Thoracic aorta (tissue), 2 donors: ENCODE measurements around the gene COG8. TPM values are rescaled to one million over a fixed set of nuclear protein-coding genes. Genes with fewer than 3 reads are reported as not detected.

Source experiments
- ATAC-seq: fragments of 150-250 bp; one replicate; pipeline ENCODE4 v1.8.0; 2017; ENCODE audit warnings: low read depth; ENCODE audit not compliant: insufficient number of reproducible peaks, low FRiP score
- DNase-seq: peaks from one replicate; pipeline ENCODE4 v3.0.0-alpha.2; 2020; ENCODE audit warnings: low spot score
- H3K27ac ChIP-seq, 2 donors: fragments of 200-600 bp; sonication (generic); 1 replicate in 1 of 2; 2 replicates in 1 of 2; pipeline ENCODE4 v1.5.1; 2016; ENCODE audit warnings: mild to moderate bottlenecking in 2 of 2, moderate library complexity in 2 of 2
- H3K27me3 ChIP-seq: fragments of 200-600 bp; sonication (generic); replicated peaks from 2 replicates; pipeline ENCODE4 v1.6.0; 2016; ENCODE audit warnings: mild to moderate bottlenecking; ENCODE audit not compliant: insufficient read depth
- H3K36me3 ChIP-seq: fragments of 200-600 bp; sonication (generic); one replicate; pipeline ENCODE4 v1.5.1; 2016
- H3K4me1 ChIP-seq, 2 donors: fragments of 200-600 bp; sonication (generic); 1 replicate in 1 of 2; 2 replicates in 1 of 2; pipeline versions ENCODE4 v1.5.1 to v1.6.0; 2016; ENCODE audit warnings: low read depth in 2 of 2, mild to moderate bottlenecking in 1 of 2; ENCODE audit not compliant: control insufficient read depth in 1 of 2
- H3K4me3 ChIP-seq: fragments of 200-600 bp; sonication (generic); 2 replicates; pipeline ENCODE4 v1.5.1; 2016; ENCODE audit warnings: mild to moderate bottlenecking
- H3K9me3 ChIP-seq: fragments of 200-600 bp; sonication (generic); 2 replicates; pipeline ENCODE4 v1.5.1; 2016
- total RNA-seq, 2 donors: library from RNA; depleted of rRNA; stranded (reverse); fragments of >200 nt; gene quantifications; one replicate each; pipeline versions ENCODE4 v1.1.0 to v1.2.3, GENCODE V29; 2016
- TF ChIP-seq, protein P1 (sequence below): fragments of 200-600 bp; sonication (generic); IDR thresholded peaks from one replicate; pipeline ENCODE4 v1.5.1; 2019; ENCODE audit warnings: antibody characterized with exemption

COG8 gene
- total RNA-seq, 2 donors from 2014 or later: 39.4 to 51.0 TPM

DNA sequence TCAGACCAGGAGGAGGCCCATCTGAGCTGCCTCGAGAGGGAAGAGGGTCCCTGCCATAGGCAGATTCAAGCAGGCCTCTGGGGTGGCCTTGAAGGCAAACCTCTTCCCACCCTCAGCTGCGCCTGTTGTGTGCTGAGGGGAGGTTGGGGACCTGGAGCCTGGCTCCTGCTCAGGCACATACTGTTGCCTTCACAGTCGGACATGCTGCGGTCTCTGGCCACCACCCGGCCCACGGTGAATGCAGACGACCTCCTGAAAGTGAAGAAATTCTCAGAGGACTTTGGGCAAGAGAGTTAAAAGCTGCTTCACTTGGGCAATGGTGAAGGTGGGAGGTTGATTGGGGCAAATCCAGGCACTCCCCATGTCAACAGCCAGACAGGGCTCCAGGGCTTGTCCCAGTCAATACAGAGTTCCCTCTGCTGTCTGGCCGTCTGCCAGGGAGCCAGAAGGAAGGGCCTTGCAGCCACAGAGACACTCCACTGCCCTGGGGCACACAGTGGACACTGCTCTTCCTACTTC is 15.3 kb downstream of the COG8 start:
- no peaks in the 10 kb centered on the region for H3K27me3 ChIP-seq
- H3K4me1 ChIP-seq: peaks cover 0 to 31% of the 10 kb centered on the region in 2 donors
- ATAC-seq (no peak), DNase-seq (no peak)
- TF ChIP-seq, protein P1, sequence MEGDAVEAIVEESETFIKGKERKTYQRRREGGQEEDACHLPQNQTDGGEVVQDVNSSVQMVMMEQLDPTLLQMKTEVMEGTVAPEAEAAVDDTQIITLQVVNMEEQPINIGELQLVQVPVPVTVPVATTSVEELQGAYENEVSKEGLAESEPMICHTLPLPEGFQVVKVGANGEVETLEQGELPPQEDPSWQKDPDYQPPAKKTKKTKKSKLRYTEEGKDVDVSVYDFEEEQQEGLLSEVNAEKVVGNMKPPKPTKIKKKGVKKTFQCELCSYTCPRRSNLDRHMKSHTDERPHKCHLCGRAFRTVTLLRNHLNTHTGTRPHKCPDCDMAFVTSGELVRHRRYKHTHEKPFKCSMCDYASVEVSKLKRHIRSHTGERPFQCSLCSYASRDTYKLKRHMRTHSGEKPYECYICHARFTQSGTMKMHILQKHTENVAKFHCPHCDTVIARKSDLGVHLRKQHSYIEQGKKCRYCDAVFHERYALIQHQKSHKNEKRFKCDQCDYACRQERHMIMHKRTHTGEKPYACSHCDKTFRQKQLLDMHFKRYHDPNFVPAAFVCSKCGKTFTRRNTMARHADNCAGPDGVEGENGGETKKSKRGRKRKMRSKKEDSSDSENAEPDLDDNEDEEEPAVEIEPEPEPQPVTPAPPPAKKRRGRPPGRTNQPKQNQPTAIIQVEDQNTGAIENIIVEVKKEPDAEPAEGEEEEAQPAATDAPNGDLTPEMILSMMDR: no peak
- no peak overlapping the region for H3K4me3 ChIP-seq
- H3K27ac ChIP-seq: no peak overlapping the region
- no peaks in the 10 kb centered on the region for H3K9me3 ChIP-seq
- peaks cover 66% of the 10 kb centered on the region for H3K36me3 ChIP-seq

GRCh38 chr16:69323415-69323814 is 15.9 kb downstream of the COG8 start:
- Histone ChIP-seq H3K4me3 (no peak overlapping the region), H3K4me1 (peaks cover 0 to 25% of the 10 kb centered on the region in 2 donors), H3K36me3 (peaks cover 72% of the 10 kb centered on the region), H3K27ac (no peak overlapping the region), H3K9me3 (no peaks in the 10 kb centered on the region), H3K27me3 (no peaks in the 10 kb centered on the region)
- DNase-seq (no peak), ATAC-seq (no peak)
- TF ChIP-seq, protein P1: no peak

DNA sequence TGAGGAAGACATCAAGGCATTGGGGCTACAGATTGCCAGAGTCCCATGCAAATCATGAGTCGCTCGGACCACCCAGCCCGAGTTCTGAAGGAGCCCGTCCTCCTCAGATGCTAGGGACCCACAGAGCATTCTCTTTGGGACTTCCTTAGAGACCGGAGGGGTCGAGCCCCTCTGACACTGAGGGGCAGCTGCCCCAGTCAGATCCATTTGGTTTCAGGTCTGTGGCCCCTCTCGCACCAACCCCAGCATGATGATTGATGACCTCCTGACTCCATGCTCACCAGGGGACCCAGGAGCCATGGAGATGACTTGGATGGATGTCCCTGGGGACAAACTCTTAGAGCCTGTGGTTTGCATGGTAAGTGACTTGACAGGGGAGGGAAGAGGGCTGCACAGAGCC is 17.0 kb downstream of the COG8 start:
- TF ChIP-seq, protein P1: no peak
- Histone ChIP-seq H3K27me3 (no peaks in the 10 kb centered on the region), H3K4me1 (peaks cover 0 to 21% of the 10 kb centered on the region in 2 donors), H3K36me3 (peaks cover 79% of the 10 kb centered on the region), H3K27ac (no peak overlapping the region), H3K9me3 (no peaks in the 10 kb centered on the region), H3K4me3 (no peak overlapping the region)
- no peak for DNase-seq
- ATAC-seq: no peak

DNA sequence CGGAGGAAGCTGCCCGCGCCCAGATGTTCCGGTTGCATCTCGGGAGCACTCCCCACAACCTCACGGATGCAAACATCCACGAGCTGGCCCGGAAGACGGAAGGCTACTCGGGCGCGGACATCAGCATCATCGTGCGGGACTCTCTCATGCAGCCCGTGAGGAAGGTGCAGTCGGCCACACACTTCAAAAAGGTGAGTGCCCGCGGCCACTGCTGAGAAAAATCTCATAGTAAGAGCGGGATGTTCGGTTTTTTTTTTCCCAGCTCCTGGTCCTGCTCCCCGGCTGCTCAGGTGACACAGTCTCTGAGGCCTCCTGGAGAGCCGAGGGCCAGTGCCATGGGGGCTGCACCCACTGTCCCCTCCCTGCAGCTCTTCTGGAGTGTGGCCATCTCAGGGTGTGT is 18.3 kb downstream of the COG8 start:
- no peaks in the 10 kb centered on the region for H3K9me3 ChIP-seq
- H3K4me1 ChIP-seq: peaks cover 0 to 8% of the 10 kb centered on the region in 2 donors
- TF ChIP-seq, protein P1: no peak
- peaks cover 87% of the 10 kb centered on the region for H3K36me3 ChIP-seq
- H3K4me3 ChIP-seq: no peak overlapping the region
- DNase-seq (no peak), ATAC-seq (no peak)
- H3K27ac ChIP-seq: no peak overlapping the region
- H3K27me3 ChIP-seq: no peaks in the 10 kb centered on the region

DNA sequence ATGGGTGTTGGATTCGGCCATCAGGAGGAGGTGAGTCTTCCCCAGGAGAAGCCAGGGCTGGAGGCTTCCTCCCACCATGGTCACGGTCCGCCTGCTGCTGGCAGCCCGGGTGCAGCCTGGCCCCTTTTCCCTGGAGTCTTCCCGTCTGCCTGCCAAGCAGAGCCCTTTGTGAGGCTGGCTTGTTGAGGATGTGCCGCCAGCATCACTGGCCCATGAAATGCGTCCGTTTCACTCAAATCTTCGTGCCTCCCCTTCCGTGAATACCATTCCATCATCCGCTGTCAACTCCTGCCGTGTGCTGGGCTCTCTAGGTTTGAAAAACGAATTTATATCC is 18.7 kb downstream of the COG8 start:
- H3K4me3 ChIP-seq: no peak overlapping the region
- peaks cover 0 to 6% of the 10 kb centered on the region in 2 donors for H3K4me1 ChIP-seq
- ATAC-seq (no peak), DNase-seq (no peak)
- no peaks in the 10 kb centered on the region for H3K27me3 ChIP-seq
- TF ChIP-seq, protein P1: no peak
- peaks cover 88% of the 10 kb centered on the region for H3K36me3 ChIP-seq
- no peaks in the 10 kb centered on the region for H3K9me3 ChIP-seq
- H3K27ac ChIP-seq: no peak overlapping the region
